Measurements from ENCODE around the gene HLF. TPM values are rescaled to one million over a fixed set of nuclear protein-coding genes. Genes with fewer than 3 reads are reported as not detected.

HLF gene
- total RNA-seq, 4 donors from 2014 or later: 137 to 176 (median 154) TPM

GRCh38 chr17:55302407-55302787 is 37.6 kb downstream of the HLF start:
- WGBS: 59% methylated on average over 6 of the region's 6 CpGs
- Histone ChIP-seq H3K36me3 (peaks cover 0 to 25% (median 3%) of the 10 kb centered on the region in 4 donors), H3K27me3 (no peaks in the 10 kb centered on the region), H3K9me3 (no peaks in the 10 kb centered on the region), H3K4me3 (no peak overlapping the region), H3K4me1 (peaks cover 29 to 81% (median 65%) of the 10 kb centered on the region in 4 donors), H3K27ac (replicated peaks in 1 of 4) (peak overlapping the region; percentile 13 to 64 (median 29))
- DNase-seq (ENCODE audit: extremely low spot score): no peak
- no peak for TF ChIP-seq POLR2AphosphoS5 (IDR thresholded peaks at IDR 0.05)
- no peak for TF ChIP-seq POLR2A (IDR thresholded peaks at IDR 0.05; ENCODE audit: low read depth)
- TF ChIP-seq CTCF (IDR thresholded peaks at IDR 0.05): no peak
- no peak for TF ChIP-seq EP300 (IDR thresholded peaks at IDR 0.05)
- intact Hi-C loops (cut with DNase I): no loop called here

GRCh38 chr17:55303008-55303493 is 38.3 kb downstream of the HLF start:
- Histone ChIP-seq H3K4me3 (no peak overlapping the region), H3K4me1 (peaks cover 29 to 85% (median 71%) of the 10 kb centered on the region in 4 donors), H3K9me3 (no peaks in the 10 kb centered on the region), H3K27me3 (no peaks in the 10 kb centered on the region), H3K36me3 (peaks cover 0 to 21% (median 2%) of the 10 kb centered on the region in 4 donors), H3K27ac (replicated peaks in 1 of 4) (peak overlapping the region in 1 of 4 donors; percentile 64)
- WGBS: 83% methylated on average over 3 of the region's 3 CpGs
- TF ChIP-seq CTCF (IDR thresholded peaks at IDR 0.05): no peak
- no peak for TF ChIP-seq EP300 (IDR thresholded peaks at IDR 0.05)
- no peak for TF ChIP-seq POLR2A (IDR thresholded peaks at IDR 0.05; ENCODE audit: low read depth)
- TF ChIP-seq POLR2AphosphoS5 (IDR thresholded peaks at IDR 0.05): no peak
- DNase-seq (ENCODE audit: extremely low spot score): no peak
- intact Hi-C loops (cut with DNase I): no loop called here

GRCh38 chr17:55303701-55304145 is 39.0 kb downstream of the HLF start:
- Histone ChIP-seq H3K4me3 (no peak overlapping the region), H3K4me1 (peaks cover 29 to 92% (median 73%) of the 10 kb centered on the region in 4 donors), H3K27me3 (no peaks in the 10 kb centered on the region), H3K9me3 (no peaks in the 10 kb centered on the region), H3K36me3 (peaks cover 0 to 16% (median 1%) of the 10 kb centered on the region in 4 donors), H3K27ac (replicated peaks in 1 of 4) (peak overlapping the region in 3 of 4 donors; percentile 29 to 46 (median 32))
- 72% methylated on average over 7 of the region's 7 CpGs for WGBS
- intact Hi-C loops (cut with DNase I): no loop called here
- TF ChIP-seq EP300 (IDR thresholded peaks at IDR 0.05): no peak
- TF ChIP-seq POLR2AphosphoS5 (IDR thresholded peaks at IDR 0.05): no peak
- TF ChIP-seq CTCF (IDR thresholded peaks at IDR 0.05): no peak
- TF ChIP-seq POLR2A (IDR thresholded peaks at IDR 0.05; ENCODE audit: low read depth): no peak
- DNase-seq (ENCODE audit: extremely low spot score): no peak

GRCh38 chr17:55304171-55304859 is 39.6 kb downstream of the HLF start:
- no peak for DNase-seq (ENCODE audit: extremely low spot score)
- Histone ChIP-seq H3K4me1 (peaks cover 31 to 92% (median 78%) of the 10 kb centered on the region in 4 donors), H3K27me3 (no peaks in the 10 kb centered on the region), H3K9me3 (no peaks in the 10 kb centered on the region), H3K36me3 (peaks cover 0 to 10% (median 1%) of the 10 kb centered on the region in 4 donors), H3K27ac (replicated peaks in 1 of 4) (peak overlapping the region in 3 of 4 donors; percentile 29 to 46 (median 32)), H3K4me3 (no peak overlapping the region)
- WGBS: 88% methylated on average over 6 of the region's 11 CpGs
- intact Hi-C loops (cut with DNase I): no loop called here
- TF ChIP-seq POLR2AphosphoS5 (IDR thresholded peaks at IDR 0.05) (no peak), EP300 (IDR thresholded peaks at IDR 0.05) (no peak), POLR2A (IDR thresholded peaks at IDR 0.05; ENCODE audit: low read depth) (no peak)

- H3K36me3 ChIP-seq: peaks cover 0 to 3% (median 1%) of the 10 kb centered on the region in 4 donors
- no peak for DNase-seq (ENCODE audit: extremely low spot score)
- TF ChIP-seq POLR2AphosphoS5 (IDR thresholded peaks at IDR 0.05) (no peak), POLR2A (IDR thresholded peaks at IDR 0.05; ENCODE audit: low read depth) (no peak), EP300 (IDR thresholded peaks at IDR 0.05) (no peak)
- WGBS: 87% methylated on average over 6 of the region's 6 CpGs
- H3K4me3 ChIP-seq: no peak overlapping the region
- H3K27ac ChIP-seq (replicated peaks in 1 of 4): peak overlapping the region in 2 of 4 donors; percentile 6 to 44
- peaks cover 31 to 93% (median 80%) of the 10 kb centered on the region in 4 donors for H3K4me1 ChIP-seq
- H3K27me3 ChIP-seq: no peaks in the 10 kb centered on the region
- intact Hi-C loops (cut with DNase I): no loop called here
- H3K9me3 ChIP-seq: no peaks in the 10 kb centered on the region
These were observed 40.7 kb downstream of the HLF start for GRCh38 chr17:55305321-55306087.
